Right ventricle myocardium superior (tissue), 1 donor: ENCODE results near the gene INPP4A. TPM values are rescaled to one million over a fixed set of nuclear protein-coding genes. Genes with fewer than 3 reads are reported as not detected.

Experiments
- ATAC-seq: fragments of 200-7000 bp; cut with Tn5 transposase; one replicate; pipeline ENCODE4 v1.9.1; 2020; ENCODE audit warnings: mild to moderate bottlenecking; ENCODE audit not compliant: poor library complexity
- DNase-seq: peaks from one replicate; pipeline ENCODE4 v3.0.0-alpha.2; 2020
- intact Hi-C: fragments of 100-400 bp; cut with DNase I; formaldehyde crosslinking; loops from one replicate; pipeline ENCODE4 v1.11.2; 2022
- total RNA-seq: library from RNA; stranded (reverse); fragmentation: NEBNext Ultra II Directional; extraction: Animal tissue kit (Norgen Biotek cat#: 25700); gene quantifications from one replicate; pipeline ENCODE4 v1.2.1, GENCODE V29; 2021
- donor health status: DM: no; HTN: yes; CAD: no; lungs with severe emphysema.

INPP4A gene
- total RNA-seq, 1 donor from 2014 or later, result 16.8 TPM

DNA sequence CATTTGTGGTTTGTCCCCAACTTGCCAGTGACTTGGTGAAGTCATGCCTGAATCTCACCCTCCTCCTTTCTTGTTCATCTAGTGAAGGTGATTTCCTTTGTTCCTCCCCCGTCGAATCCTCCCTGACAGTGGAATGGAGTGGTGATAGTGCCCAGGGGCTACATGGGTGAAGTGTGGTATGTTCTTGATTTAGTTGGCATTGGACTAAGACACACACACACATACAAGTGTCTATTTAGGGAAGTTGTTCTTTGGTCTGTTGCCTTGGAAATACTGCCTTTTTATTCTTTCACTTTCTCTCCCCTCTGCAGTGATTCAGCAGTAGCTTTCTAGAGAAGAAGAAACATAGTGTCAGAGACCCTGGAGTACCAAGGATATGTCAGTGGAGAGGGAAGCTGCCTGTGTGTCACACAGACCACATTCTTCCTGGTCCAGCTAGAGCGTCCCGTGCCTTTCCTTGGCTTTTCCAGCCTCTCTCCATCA is 10.9 kb downstream of the INPP4A start:
- intact Hi-C loops, result no loop called here
- ATAC-seq (peak; percentile 53), DNase-seq (no peak)

DNA sequence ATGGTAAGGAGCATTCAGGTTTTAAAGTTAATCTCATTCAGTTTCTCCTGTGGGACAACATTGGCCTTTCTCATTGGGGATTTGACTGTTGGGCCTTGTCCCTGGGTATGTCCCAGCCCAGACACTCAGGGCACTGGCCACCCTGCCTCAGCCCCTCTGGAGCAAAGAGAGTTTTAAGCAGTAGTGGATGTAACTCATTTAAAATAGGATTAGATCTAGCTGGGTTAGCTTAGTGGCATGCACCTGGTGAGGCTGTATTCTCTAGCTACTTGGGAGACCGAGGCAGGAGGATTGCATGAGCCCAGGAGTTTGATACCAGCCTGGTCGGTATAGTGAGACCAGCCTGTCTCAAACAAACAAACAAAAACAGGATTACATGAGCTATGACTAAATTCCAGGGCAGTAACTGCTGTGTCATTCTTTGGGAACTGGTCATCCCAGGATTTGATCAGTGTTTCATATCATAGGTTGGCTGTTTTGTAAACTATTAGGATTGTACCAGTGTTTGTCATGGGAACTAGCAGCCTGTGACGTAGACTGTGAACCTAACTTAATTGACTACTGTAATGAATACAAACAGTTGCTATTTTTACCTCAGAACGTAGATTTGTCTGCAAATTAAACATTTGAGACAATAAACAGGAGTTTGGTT is 12.5 kb downstream of the INPP4A start:
- DNase-seq, result no peak
- ATAC-seq, result no peak
- intact Hi-C loops, result no loop called here

DNA sequence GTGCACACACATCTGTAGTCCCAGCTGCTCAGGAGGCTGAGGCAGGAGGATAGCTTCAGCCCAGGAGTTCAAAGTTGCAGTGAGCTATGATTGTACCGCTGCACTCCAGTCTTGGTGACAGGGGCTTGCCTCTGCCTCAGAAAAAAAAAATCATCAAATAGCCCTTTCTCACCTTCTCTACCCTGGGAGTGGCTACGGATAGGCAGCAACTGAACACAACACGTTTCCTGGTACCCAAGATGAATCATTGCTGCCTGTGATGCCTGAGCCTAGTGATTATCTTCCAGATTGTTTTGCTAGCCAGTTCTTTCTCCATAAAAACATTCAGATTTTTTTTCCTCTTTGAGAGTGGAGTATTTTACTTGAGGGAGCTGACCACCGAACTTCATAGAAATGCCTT is 13.5 kb downstream of the INPP4A start:
- no peak for DNase-seq
- intact Hi-C loops, result no loop called here
- ATAC-seq, result no peak

DNA sequence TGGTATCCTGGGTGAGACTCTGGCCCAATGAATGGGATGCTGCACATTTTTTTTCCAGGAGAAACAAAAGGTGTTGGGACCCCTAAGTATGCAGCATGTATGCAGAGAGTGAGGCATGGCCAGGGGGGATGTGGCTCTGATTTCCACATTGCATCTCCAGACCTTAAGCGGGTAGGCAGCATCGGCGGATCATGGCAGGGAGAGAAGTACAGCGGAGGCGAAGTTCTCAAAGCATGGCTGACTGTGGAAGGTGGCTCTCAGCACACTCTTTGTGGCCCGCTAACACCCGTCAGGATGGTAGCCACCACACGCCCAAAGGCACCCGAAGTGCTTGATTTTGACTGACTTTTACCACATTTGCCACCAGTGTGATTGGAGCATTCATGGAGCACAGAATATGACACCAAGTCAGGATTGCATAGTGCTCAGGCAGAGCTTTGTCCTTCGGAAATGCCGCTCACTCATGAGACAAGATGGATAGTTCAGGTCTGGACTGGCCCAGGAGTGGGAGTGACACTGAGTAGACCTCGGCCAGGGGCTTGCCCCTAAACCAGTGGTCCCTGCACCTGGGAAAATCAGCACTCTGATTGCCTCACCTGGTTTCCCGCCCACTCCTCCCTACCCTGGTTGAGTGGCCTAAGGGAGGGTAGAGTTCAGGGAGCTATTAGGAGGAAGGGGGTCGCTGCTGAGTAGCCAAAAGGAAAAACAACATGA is 14.2 kb downstream of the INPP4A start:
- DNase-seq (no peak), ATAC-seq (no peak)
- intact Hi-C loops, result no loop called here

DNA sequence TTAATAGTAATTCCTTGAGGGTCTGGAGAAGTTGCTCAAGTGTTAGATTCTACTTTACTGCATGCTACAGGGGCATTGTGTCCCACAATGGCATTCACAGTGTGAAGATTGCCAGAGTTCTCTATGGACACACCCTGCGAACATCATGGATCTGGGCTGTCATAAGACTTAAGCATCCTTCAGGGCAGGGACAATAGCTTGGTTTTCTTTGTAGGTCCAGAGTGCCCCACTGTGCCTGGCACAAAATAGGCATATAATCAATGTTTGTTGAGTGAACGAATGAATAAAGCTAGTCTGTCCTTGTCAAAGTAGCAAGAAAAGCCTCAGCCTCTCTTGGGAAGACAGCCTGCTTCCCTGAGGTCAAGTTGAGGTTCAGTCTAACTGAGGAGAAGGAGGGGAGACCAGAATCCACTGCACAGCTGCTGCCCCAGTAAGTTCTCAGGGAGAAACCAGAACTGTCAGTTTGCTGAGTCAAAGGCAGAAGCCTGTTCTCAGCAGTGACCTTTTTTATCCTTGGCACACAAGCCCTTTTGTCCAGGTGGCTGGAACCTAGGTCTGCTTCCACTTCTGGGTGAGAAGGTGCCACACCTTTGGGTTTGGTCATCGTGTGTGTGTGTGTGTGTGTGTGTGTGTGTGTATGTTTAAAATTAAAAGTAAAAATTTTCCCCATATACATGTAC is 15.0 kb downstream of the INPP4A start:
- no peak for DNase-seq
- ATAC-seq, result no peak
- intact Hi-C loops, result no loop called here

DNA sequence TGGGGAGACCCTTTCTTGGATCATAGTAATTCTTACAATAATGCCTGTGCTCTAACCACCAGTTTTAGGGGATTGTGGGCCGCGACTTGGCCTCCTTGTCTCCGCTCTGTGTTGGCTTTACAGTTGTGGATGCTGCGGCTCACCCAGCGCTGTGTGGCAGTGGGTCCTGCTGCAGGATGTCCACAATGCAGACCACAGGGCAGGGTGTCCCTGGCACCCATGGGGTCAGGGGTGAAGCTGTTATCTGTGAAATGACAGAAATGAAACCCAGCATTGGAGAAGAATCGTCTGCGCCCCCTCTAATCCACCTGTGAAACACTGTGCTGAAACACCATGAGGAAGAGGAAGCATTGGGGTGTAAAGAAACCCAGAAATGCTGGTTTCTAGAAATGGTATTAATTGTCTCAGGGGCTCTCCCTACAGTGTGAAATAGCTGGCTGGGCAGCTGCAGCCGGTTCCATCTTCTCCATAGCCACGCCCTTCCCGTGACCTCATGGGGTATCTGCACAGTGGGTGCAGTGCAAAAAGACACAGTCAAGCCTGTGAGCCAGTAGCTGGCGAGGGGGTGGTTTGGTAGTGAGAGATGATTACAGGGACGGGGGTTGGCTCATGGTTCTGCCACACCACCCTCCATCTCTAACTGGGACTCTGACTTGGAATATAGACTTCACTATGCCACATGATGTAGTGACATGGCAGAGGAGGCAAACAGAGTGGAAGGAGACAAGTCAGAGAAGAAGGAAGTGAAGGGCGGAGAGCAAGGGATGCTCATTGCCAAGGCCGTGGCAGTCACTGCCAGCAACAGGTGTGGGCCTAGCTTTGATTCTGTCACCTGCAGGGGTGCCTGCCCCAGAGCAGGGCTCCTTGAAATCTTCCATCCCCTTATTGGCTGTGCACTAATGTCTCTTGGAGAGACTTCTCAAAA is 16.2 kb downstream of the INPP4A start:
- no peak for DNase-seq
- no peak for ATAC-seq
- intact Hi-C loops, result no loop called here

DNA sequence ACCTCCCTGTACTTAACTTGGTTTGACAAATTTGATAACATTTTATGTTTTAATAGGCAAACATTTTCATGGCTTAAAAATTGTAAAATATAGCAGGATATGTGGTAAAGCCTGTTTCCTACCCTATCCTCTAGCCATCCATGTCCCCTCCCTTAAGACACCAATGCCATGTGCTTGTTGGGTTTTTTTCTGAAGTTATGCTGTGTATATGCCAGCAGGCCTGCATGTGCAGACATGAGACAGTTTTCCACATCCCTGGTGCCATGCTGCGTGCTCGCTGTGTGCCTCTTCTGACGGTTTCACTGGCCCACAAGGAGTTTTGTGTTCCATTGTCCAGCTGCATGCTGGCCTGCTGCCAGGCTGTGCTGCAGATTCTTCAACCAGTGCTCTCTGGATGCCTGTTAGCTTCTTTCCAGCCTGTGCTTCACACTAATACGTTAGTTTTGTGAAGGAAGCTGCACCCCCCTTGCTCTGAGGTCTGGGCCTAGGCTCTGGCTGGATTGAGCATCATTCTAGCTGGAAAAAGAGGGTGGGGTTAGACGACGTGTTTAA is 16.9 kb downstream of the INPP4A start:
- ATAC-seq, result no peak
- DNase-seq, result peak; percentile 83
- intact Hi-C loops, result no loop called here

DNA sequence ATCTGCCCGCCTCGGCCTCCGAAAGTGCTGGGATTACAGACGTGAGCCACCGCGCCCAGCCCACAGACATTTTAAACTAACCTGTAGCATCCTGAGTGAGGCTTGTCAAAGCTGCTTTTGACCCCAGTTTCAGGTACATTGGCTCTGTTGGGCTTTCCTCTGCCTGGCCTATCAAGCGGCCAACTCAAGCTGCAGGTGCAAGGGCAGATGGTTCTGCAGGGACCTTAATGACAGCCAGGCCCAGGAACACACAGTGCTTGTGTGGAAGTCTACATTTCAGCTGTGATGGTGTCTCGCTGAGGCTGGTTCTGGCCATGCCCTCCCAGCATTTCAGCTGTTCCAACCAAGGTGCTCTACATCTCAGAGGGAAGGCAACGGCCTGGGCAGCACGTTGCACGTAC is 18.4 kb downstream of the INPP4A start:
- ATAC-seq (no peak), DNase-seq (no peak)
- intact Hi-C loops, result no loop called here

DNA sequence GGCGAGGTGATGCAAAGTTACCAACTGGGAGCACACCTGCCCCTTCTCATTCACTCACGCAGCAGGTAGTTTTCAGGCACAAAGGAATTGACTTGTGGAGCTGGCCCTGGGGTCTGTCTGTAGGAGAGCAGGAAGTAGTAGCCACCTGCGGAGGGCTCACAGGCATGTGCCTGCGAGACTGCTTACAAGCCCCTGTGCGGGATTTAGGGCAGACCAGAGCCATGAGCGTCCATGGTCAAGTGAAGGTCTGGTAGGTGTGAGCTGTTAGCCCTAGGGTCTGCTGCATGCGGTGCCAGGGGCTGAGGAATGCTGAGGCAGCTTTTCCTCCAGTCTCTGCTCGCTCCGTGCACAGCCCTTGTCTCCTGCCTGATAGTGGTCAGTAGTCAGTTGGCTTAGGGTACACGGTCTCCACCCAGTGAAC is 18.9 kb downstream of the INPP4A start:
- no peak for DNase-seq
- no peak for ATAC-seq
- intact Hi-C loops, result no loop called here

DNA sequence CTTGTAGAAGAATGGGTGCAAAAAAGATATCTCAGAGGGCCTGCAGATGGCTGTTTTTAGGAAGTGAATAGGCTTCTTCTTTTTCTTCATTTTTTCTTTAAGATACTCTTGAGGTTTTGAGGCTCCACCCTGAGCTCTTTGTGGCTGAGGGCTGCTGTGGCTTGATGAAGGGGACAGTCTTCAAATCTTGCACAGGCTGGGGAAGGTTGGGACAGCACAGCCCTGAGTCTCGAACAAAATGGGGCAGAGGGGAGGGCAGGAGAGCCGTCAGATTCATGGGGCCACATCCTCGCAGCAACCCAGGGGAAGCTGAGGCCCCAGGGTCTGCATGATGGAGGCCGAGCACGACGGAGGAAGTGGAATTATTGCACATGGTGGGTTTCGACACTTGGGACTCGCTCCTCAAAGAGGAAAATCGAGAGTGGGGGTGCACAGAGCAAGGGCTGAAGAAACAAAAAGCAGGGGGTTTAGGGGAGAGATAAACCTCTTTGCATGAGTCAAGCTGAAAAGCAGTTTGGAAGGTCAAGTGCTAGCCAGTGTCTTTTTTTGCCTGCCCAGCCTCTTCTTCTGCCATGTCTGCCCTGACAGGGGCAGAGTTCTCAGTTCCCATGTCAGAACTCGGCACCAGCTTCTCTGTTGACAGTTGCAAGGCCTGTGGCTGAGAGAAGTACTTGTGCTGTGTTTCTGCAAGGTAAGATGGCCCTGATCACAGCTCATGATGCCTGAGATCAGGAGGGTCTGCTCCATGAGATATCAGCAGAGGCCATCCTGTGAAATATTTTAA is 19.5 kb downstream of the INPP4A start:
- no peak for DNase-seq
- intact Hi-C loops, result no loop called here
- no peak for ATAC-seq

DNA sequence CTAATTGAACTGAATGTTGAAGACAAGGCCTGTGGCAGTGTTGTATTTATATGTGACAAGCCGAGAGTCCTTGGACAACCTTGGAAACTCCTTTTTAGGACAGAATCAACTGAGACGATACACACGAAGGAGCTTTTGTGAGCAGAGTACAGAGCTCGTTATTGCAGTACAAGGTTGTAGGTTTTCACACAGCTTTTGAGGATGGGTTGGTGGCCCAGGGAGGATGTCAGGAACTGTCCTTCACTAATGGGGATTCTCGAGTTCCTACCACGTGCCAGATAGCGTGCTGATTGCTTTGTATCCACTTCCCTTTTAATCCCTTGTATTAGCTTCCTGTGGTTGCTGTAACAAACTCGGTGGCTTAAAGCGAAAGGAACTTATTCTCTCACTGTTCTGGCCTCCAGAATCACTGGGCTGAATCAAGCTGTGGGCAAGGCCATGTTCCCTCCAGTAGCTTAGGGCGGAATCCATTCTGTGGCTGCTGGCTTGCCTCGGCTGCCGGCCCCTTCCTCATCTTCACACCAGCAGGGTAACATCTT is 20.2 kb downstream of the INPP4A start:
- intact Hi-C loops, result no loop called here
- peak; percentile 67 for ATAC-seq

DNA sequence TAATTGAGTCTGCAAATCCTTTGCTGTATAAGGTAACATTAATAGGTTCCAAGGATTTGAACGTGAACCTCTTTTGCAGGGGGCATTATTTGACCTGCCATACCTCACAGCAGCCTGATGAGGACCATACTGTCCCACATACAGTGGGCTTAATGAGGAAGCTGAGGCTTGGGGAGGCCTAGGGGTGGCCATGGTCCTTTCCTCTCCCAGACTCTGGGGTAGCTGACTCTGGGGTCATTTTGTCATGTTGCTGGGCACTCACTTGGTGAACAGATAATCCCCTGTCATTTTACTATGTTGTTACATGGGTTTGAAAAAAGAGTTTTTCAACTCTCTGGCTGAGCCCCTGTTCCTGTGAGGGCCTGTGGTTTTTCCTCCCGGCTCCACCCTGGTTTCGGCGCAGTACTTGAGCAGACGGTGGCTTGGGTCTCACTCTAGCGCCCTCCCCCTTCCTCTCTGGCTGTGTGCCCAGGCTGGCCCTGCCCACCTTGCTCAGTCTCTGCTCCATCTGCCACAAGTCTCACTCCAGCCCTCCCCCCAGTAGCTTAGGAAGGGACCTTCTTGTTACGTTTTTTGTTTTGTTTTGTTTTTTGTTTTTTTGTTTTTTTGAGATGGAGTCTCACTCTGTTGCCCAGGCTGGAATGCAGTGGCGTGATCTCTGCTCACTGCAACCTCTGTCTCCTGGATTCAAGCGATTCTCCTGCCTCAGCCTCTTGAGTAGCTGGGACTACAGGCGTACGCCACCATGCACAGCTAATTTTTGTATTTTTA is 21.0 kb downstream of the INPP4A start:
- ATAC-seq, result peak; percentile 65
- DNase-seq, result peak; percentile 88
- intact Hi-C loops, result no loop called here

More for the DNA sequence above, 20.2 kb downstream of the INPP4A start:
- DNase-seq, result no peak

DNA sequence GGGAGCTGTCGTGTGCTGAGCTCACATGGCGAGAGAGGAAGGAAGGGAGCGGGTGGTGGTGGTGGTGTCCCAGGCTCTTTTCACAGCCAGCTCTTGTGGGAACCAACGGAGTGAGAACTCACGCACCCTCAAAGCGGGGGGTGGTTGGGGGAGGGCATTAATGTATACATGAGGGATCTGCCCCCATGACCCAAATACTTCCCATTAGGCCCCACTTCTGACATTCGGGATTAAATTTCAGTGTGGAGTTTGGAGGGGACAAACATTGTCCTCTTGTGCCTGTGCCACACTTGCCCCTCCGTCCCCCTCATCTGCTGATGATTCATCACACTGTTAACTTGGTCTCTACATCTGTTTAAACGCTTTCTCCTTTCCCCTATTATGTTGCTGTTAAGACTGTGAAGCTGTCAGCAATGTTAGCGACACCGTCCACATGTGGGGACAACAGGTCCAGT is 22.5 kb downstream of the INPP4A start:
- DNase-seq (no peak), ATAC-seq (no peak)
- intact Hi-C loops, result no loop called here

DNA sequence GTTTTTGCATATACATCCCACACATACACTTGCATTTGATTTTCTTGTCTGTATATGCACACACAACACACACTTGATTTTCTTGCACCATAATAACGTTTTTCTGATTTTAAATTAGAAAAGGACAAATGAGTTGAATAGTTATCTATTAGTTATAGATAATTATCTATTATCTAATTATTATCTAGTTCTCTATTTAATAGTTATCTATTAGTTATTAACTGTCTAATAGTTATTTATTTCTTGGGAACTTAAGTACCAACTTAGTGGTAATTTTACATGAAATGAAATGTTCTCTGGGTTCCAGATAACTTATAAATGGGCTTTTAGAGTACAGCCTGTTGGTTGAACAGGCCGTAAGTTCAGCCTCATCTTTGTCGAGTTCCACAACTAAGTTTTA is 23.0 kb downstream of the INPP4A start:
- no peak for ATAC-seq
- DNase-seq, result no peak
- intact Hi-C loops, result no loop called here

DNA sequence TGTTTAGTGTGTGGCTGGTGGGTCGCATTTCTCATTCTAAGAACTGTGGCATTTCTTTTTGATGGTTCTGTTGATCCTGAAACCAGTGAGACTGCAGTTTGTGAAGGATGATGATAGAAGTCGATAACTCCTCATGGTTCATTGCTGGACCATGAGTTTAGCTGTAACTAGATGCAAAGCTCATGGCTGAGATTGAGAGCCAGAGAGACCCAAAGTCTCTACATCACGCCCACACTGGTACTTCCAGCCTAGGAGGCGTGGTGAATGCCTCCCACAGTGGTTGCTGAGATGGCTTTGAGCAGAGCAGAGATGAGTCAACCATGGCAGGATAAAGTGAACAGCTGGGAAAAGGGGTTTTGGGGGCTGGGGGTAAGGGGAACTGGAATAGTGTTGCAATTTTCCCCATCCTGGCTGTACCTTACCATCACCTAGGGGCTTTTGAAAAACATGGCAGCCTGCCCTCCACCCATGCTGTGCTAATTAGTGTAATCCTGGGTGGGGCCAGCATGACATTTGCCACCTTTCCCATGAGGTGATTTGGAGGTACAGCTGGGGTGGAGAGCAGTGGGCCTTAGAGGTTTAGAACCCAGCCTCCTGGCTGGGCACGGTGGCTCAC is 24.1 kb downstream of the INPP4A start:
- intact Hi-C loops, result no loop called here
- ATAC-seq, result no peak
- no peak for DNase-seq

DNA sequence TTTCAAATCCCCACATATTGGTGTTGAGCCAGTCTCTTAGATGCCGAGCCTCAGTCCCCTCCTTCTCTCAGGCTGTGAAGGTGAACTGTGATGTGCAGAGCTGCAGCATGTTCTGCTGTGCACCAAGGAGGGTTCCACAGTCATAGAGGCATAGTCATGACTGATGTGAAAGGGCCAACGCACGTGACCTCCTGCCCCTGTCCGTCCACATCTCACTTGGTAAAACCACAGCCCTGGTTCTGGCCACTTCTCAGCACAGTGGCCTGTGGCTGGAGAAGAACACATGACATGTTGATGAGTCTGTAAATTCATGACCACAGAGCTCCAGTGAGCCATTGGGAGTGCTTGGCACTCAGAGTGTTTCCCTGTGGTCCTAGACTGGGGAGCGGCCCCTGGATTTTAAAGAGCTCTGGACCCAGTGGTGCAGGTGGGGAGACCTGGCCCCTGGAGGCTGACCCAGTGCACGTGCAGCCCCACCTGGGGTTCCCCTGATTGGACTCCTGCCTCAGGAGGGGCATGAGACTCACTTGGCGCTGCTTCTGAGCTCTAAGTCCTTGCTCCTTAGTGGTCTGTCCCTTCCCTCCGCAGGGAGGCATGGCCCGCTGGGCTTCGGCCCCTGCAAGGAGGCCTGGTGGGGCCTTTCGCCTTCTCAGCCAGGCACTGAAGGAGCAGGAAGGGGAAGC is 25.3 kb downstream of the INPP4A start:
- DNase-seq (no peak), ATAC-seq (no peak)
- intact Hi-C loops, result no loop called here
